ENCODE data around the gene CLCN6. TPM values are rescaled to one million over a fixed set of nuclear protein-coding genes. Genes with fewer than 3 reads are reported as not detected.
A peak's percentile ranks its signal among the peaks of the same experiment; 100 is the strongest.

The CLCN6 gene
- total and polyA plus RNA-seq, 2 of the 13 experiments (the other 11 are each of a cell fraction or from before 2014, with no cell fraction given) = 14.9 to 19.3 TPM

DNA sequence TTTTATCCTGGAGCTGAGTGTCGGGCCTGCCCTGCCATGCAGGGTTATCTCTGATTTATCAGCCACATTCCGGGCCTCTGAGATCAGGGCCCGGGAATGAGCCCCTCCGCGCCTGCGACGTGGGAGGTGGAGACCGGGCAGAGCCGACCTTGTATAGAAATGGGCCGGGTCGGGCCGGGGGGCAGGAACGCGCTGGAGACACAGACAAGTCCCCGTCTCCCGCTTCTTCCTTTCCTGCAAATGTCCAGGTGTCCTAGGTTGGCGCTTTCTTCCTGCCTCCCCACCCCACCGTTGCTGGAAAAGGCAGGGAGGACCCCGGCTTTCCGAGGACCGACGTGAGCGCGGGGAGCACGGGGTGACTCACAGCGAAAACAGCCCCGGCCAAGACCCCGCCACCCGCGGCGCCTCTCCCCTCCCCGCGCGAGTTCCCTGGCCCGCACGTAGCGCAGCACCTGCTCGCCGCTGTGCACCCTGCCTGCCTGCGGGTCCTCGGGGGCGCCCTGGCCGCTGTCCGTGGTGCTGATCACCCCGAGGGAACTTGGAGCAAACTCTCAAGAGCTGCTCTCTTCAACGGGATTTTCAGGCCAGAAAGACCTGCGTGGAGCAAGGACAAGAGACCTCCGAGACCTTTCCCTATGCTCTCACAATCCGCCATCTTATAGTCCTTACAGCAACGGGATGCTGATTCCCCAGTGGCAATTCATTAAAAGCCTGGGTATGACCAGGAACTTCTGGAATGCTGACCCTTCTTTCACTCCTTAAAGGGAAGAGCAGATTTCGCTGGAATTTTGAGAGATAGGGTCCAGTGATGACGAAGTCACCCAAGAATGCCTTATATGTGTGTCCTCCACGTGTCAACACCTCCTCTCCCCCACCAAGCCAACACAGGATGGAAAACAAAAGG lies 53.2 kb downstream of the CLCN6 start (continued):
- 0 out of 2 replicates have a peak, but pooled peaks have one; percentile 50 for TF ChIP-seq ZNF552 (CRISPR knock-in tag; IDR thresholded peaks at IDR 0.05; ENCODE audit: borderline replicate concordance)
- TF ChIP-seq ZNF547 (CRISPR knock-in tag; IDR thresholded peaks at IDR 0.05) = peak; percentile 85
- no peak for TF ChIP-seq ZZZ3 (CRISPR knock-in tag; IDR thresholded peaks at IDR 0.05; ENCODE audit: borderline replicate concordance)
- no peak for TF ChIP-seq ZNF572 (CRISPR knock-in tag; IDR thresholded peaks at IDR 0.05)
- TF ChIP-seq, protein P1, sequence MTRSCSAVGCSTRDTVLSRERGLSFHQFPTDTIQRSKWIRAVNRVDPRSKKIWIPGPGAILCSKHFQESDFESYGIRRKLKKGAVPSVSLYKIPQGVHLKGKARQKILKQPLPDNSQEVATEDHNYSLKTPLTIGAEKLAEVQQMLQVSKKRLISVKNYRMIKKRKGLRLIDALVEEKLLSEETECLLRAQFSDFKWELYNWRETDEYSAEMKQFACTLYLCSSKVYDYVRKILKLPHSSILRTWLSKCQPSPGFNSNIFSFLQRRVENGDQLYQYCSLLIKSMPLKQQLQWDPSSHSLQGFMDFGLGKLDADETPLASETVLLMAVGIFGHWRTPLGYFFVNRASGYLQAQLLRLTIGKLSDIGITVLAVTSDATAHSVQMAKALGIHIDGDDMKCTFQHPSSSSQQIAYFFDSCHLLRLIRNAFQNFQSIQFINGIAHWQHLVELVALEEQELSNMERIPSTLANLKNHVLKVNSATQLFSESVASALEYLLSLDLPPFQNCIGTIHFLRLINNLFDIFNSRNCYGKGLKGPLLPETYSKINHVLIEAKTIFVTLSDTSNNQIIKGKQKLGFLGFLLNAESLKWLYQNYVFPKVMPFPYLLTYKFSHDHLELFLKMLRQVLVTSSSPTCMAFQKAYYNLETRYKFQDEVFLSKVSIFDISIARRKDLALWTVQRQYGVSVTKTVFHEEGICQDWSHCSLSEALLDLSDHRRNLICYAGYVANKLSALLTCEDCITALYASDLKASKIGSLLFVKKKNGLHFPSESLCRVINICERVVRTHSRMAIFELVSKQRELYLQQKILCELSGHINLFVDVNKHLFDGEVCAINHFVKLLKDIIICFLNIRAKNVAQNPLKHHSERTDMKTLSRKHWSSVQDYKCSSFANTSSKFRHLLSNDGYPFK (CRISPR knock-in tag; IDR thresholded peaks at IDR 0.05; ENCODE audit: borderline replicate concordance) = 0 out of 2 replicates have a peak, but pooled peaks have one; percentile 33
- no peak for TF ChIP-seq ZFP36 (IDR thresholded peaks at IDR 0.05; ENCODE audit: borderline replicate concordance, low read depth, low read length, partially characterized antibody)
- TF ChIP-seq, protein P2, sequence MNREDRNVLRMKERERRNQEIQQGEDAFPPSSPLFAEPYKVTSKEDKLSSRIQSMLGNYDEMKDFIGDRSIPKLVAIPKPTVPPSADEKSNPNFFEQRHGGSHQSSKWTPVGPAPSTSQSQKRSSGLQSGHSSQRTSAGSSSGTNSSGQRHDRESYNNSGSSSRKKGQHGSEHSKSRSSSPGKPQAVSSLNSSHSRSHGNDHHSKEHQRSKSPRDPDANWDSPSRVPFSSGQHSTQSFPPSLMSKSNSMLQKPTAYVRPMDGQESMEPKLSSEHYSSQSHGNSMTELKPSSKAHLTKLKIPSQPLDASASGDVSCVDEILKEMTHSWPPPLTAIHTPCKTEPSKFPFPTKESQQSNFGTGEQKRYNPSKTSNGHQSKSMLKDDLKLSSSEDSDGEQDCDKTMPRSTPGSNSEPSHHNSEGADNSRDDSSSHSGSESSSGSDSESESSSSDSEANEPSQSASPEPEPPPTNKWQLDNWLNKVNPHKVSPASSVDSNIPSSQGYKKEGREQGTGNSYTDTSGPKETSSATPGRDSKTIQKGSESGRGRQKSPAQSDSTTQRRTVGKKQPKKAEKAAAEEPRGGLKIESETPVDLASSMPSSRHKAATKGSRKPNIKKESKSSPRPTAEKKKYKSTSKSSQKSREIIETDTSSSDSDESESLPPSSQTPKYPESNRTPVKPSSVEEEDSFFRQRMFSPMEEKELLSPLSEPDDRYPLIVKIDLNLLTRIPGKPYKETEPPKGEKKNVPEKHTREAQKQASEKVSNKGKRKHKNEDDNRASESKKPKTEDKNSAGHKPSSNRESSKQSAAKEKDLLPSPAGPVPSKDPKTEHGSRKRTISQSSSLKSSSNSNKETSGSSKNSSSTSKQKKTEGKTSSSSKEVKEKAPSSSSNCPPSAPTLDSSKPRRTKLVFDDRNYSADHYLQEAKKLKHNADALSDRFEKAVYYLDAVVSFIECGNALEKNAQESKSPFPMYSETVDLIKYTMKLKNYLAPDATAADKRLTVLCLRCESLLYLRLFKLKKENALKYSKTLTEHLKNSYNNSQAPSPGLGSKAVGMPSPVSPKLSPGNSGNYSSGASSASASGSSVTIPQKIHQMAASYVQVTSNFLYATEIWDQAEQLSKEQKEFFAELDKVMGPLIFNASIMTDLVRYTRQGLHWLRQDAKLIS (CRISPR knock-in tag; IDR thresholded peaks at IDR 0.05) = no peak
- no peak for TF ChIP-seq AGO1 (IDR thresholded peaks at IDR 0.05; ENCODE audit: low read depth, low read length, poor library complexity, severe bottlenecking)
- TF ChIP-seq ZNF180 (CRISPR knock-in tag; IDR thresholded peaks at IDR 0.05; ENCODE audit: borderline replicate concordance, low read depth) = no peak; the same call in 1 of the 2 replicates
- peak; percentile 96 for TF ChIP-seq MTF1 (CRISPR knock-in tag; IDR thresholded peaks at IDR 0.05)
- TF ChIP-seq, protein P3, sequence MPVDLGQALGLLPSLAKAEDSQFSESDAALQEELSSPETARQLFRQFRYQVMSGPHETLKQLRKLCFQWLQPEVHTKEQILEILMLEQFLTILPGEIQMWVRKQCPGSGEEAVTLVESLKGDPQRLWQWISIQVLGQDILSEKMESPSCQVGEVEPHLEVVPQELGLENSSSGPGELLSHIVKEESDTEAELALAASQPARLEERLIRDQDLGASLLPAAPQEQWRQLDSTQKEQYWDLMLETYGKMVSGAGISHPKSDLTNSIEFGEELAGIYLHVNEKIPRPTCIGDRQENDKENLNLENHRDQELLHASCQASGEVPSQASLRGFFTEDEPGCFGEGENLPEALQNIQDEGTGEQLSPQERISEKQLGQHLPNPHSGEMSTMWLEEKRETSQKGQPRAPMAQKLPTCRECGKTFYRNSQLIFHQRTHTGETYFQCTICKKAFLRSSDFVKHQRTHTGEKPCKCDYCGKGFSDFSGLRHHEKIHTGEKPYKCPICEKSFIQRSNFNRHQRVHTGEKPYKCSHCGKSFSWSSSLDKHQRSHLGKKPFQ (CRISPR knock-in tag; IDR thresholded peaks at IDR 0.05; ENCODE audit: insufficient replicate concordance) = peak; percentile 67
- TF ChIP-seq, protein P4, sequence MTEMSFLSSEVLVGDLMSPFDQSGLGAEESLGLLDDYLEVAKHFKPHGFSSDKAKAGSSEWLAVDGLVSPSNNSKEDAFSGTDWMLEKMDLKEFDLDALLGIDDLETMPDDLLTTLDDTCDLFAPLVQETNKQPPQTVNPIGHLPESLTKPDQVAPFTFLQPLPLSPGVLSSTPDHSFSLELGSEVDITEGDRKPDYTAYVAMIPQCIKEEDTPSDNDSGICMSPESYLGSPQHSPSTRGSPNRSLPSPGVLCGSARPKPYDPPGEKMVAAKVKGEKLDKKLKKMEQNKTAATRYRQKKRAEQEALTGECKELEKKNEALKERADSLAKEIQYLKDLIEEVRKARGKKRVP (CRISPR knock-in tag; IDR thresholded peaks at IDR 0.05) = peak in 1 of 2 experiments; percentile 73; a peak in 2 of 4 replicates
- TF ChIP-seq, protein P5, sequence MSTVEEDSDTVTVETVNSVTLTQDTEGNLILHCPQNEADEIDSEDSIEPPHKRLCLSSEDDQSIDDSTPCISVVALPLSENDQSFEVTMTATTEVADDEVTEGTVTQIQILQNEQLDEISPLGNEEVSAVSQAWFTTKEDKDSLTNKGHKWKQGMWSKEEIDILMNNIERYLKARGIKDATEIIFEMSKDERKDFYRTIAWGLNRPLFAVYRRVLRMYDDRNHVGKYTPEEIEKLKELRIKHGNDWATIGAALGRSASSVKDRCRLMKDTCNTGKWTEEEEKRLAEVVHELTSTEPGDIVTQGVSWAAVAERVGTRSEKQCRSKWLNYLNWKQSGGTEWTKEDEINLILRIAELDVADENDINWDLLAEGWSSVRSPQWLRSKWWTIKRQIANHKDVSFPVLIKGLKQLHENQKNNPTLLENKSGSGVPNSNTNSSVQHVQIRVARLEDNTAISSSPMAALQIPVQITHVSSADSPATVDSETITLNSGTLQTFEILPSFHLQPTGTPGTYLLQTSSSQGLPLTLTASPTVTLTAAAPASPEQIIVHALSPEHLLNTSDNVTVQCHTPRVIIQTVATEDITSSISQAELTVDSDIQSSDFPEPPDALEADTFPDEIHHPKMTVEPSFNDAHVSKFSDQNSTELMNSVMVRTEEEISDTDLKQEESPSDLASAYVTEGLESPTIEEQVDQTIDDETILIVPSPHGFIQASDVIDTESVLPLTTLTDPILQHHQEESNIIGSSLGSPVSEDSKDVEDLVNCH (CRISPR knock-in tag; IDR thresholded peaks at IDR 0.05) = 0 out of 2 replicates have a peak, but pooled peaks have one; percentile 42

All from HepG2 (cell line).